GM21825 (cell line): Measurements from ENCODE around the gene SQOR.
A peak's percentile ranks its signal among the peaks of the same experiment; 100 is the strongest.
"Not testable (repeated sequence)": the region's sequence is repeated elsewhere in the genome, so short reads cannot be mapped to it uniquely, and the experiment has no call there.

Experiments
- ATAC-seq: cut with Tn5 transposase; IDR thresholded peaks from one replicate; pipeline ENCODE4 v1.9.1; 2021; ENCODE audit warnings: mild to moderate bottlenecking, moderate library complexity; ENCODE audit not compliant: unreplicated experiment

Gene SQOR

GRCh38 chr15:45630917-45631691 is 3.7 kb upstream of the SQOR start:
- no peak for ATAC-seq

GRCh38 chr15:45631776-45632175 is 3.1 kb upstream of the SQOR start:
- no peak for ATAC-seq

DNA sequence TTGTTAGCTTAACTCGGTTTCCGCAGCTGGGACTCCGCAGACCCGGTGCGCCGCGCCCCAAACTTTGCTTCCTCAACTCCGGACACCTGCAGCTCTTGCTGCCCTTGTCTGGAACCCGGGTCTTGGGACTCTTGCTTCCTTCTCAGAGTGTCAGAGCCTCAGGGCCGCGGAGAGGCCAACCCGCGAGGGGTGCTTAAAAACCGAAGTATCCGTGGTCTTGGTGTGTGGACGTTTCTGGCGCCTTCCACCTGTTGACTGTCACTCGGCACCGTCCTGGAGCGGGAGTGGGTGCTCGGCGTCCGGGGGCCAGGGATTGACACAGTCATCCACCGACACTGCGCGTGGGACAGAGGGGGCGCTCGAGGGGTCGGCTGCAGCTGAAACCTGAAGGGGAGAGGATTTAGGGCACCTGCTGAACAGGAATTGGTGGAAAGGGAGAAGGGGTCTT is 386 bp downstream of the SQOR start:
- ATAC-seq: peak; percentile 43

DNA sequence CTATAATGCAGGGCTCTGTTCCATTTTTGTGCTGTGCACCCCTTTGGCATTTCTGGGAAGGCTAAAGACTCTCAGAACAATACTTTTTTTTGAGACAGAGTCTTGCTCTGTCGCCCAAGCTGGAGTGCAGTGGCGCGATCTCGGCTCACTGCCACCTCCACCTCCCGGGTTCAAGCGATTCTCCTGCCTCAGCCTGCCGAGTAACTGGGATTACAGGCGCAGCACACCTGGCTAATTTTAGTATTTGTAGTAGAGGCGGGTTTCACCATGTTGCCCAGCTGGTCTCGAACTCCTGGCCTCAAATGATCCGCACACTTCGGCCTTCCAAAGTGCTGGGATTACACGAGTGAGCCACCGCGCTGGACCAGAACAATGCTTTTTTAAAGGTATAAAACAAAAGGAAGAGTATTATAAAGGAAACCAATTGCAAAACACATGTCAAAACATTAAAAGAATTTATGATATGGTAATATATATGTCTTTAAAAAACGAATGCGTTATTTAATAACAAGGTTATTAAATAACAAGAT is 999 bp downstream of the SQOR start:
- no peak for ATAC-seq

GRCh38 chr15:45637141-45637540 is 2.3 kb downstream of the SQOR start:
- no peak for ATAC-seq

- peak; percentile 44 for ATAC-seq
Measured at GRCh38 chr15:45637552-45638033, 2.8 kb downstream of the SQOR start.

DNA sequence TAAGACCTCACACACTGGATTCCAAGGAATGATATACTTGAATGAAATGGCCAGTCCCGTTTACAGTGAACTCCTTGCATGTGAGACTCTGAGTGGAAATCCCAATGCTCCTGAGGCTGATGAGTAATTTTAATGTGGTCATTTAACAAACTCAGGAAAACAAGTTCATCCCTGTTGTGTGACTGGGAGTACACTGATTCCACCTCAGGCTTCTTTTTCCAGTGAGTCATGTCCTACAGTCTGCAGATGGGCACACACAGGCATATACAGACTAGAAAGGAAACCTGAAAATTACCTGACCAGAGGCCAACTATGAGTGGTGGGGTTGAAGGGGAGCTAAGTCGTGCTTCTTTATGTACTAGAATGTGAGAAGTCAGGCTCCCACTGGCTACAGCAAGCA is 5.8 kb downstream of the SQOR start:
- no peak for ATAC-seq

DNA sequence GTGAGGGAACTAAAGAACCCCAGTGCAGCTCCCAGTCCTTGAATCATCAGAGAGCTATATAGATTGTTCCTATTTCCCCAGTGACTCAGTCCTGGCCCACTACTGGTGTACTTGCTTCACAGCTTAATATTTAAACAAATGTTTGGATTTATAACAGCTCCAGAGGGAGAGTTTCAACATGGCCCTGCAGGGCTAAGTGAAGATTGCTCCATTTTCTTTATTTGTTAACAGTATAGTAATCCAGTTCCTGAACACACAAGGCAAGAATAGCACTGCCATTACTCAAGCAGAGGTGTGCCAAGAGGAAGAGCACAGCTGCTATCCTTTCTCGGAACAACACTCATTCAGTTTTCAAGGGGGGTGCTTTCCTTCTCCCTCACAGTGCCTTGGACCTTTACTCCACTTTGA is 6.5 kb downstream of the SQOR start:
- no peak for ATAC-seq

- ATAC-seq: no peak
Measured at GRCh38 chr15:45641999-45642932, 7.4 kb downstream of the SQOR start.

DNA sequence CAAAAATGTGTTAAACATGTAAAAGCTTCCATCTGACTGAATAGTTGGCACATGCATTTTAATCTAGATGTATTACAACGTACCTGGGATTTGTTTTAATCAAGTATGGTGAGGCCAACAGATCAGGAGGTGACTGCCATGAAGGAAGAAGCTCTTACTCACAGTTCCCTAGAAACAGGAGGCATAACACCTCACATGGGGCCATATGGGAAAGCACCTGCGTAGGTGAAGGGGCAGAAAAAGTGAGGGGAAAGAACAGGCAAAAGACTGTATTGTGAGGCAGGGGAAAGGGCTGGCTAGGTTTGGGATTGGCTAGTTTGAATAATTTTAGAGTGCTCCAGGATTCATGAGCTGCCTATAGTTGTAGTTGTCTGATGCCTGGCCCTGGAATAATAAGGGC is 9.6 kb downstream of the SQOR start:
- no peak for ATAC-seq

- ATAC-seq: no peak
Measured at GRCh38 chr15:45645026-45645980, 10.5 kb downstream of the SQOR start.

GRCh38 chr15:45646220-45646619 is 11.4 kb downstream of the SQOR start:
- ATAC-seq: no peak

- ATAC-seq: no peak
Measured at GRCh38 chr15:45647828-45648227, 13.0 kb downstream of the SQOR start.

- no peak for ATAC-seq
Measured at GRCh38 chr15:45648521-45649200, 13.8 kb downstream of the SQOR start.

DNA sequence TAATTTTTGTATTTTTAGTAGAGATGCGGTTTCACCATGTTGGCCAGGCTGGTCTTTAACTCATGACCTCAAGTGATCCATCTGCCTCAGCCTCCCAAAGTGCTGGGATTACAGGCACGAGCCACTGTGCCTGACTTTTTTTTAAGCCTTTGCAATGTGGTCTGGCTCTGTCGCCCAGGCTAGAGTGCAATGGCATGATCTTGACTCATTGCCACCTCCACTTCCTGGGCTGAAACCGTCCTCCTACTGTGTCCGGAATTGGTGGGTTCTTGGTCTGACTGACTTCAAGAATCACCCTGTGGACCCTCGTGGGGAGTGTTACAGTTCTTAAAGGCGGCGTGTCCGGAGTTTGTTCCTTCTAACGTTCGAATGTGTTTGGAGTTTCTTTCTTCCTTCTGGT is 15.2 kb downstream of the SQOR start:
- ATAC-seq: not testable (repeated sequence)

DNA sequence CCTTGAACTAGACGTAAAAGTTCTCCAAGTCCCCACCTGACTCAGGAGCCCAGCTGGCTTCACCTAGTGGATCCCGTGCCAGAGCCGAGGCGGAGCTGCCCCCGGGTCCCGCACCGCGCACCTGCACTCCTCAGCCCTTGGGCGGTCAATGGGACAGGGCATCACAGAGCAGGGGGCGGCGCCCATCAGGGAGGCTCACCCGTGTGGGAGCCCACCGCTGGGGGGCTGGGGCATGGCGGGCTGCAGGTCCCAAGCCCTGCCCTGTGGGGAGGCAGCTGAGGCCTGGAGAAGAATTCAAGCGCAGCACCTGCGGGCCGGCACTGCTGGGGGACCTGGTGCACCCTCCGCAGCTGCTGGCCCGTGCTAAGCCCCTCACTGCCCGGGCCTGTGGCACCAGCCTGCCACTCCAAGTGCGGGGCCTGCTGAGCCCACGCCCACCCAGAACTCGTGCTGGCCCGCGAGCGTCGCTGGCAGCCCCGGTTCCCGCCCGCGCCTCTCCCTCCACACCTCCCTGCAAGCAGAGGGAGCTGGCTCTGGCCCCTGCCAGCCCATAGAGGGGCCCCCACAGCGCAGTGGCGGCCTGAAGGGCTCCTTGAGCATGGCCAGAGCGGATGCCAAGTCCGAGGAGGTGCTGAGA is 16.2 kb downstream of the SQOR start:
- ATAC-seq: no peak

- ATAC-seq: no peak
Measured at GRCh38 chr15:45653702-45654424, 19.0 kb downstream of the SQOR start.

GRCh38 chr15:45654749-45655148 is 19.9 kb downstream of the SQOR start:
- ATAC-seq: no peak

GRCh38 chr15:45657254-45657653 is 22.4 kb downstream of the SQOR start:
- no peak for ATAC-seq
